Astrocyte (in vitro differentiated cells and primary cell): ENCODE data around the gene CASP10.

ENCODE experiments used
- EZH2 ChIP-seq: IDR thresholded peaks from 2 replicates; pipeline ENCODE4 v1.6.1; 2012; ENCODE audit warnings: mild to moderate bottlenecking, low read length, inconsistent platforms; ENCODE audit not compliant: insufficient read depth
- TF ChIP-seq, protein P1 (sequence below): IDR thresholded peaks from 2 replicates; pipeline ENCODE4 v1.5.1; 2011; ENCODE audit warnings: low read depth, mild to moderate bottlenecking, inconsistent platforms, low read length, moderate library complexity; ENCODE audit not compliant: insufficient read depth

DNA sequence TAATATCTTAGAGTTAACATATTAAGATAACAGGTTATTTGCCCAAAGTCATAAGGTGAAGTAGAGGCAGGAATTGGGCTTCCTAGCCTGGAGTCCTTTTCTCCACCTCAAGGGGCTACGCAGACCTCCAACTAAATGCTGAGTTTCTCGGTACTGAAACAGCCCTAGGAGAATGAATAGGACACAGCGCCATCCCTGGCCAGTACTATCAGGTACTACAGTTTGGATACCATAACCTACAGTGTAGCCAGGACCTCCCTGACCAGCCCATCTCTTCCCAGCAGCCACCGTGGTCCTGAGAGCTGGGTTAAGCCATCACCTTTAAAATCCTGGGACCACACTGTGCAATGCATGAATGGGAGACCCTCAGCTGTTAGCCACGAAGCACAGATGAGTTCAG, 93.0 kb downstream of the CASP10 start:
- TF ChIP-seq, protein P1, sequence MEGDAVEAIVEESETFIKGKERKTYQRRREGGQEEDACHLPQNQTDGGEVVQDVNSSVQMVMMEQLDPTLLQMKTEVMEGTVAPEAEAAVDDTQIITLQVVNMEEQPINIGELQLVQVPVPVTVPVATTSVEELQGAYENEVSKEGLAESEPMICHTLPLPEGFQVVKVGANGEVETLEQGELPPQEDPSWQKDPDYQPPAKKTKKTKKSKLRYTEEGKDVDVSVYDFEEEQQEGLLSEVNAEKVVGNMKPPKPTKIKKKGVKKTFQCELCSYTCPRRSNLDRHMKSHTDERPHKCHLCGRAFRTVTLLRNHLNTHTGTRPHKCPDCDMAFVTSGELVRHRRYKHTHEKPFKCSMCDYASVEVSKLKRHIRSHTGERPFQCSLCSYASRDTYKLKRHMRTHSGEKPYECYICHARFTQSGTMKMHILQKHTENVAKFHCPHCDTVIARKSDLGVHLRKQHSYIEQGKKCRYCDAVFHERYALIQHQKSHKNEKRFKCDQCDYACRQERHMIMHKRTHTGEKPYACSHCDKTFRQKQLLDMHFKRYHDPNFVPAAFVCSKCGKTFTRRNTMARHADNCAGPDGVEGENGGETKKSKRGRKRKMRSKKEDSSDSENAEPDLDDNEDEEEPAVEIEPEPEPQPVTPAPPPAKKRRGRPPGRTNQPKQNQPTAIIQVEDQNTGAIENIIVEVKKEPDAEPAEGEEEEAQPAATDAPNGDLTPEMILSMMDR, result no peak
- TF ChIP-seq EZH2, result no peak
